ENCODE measurements around the gene TOR2A. TPM values are rescaled to one million over a fixed set of nuclear protein-coding genes. Genes with fewer than 3 reads are reported as not detected.

Gene TOR2A
- total and polyA plus RNA-seq, 4 donors = 8.8 to 30.8 (median 16.9) TPM

- H3K36me3 ChIP-seq (ENCODE audit: control insufficient read depth in 4 of 4, insufficient read depth in 4 of 4, low read length in 4 of 4) = no peaks in the 10 kb centered on the region
- no peaks in the 10 kb centered on the region for H3K27me3 ChIP-seq (ENCODE audit: control insufficient read depth in 3 of 3, insufficient read depth in 3 of 3, low read length in 2 of 3)
- DNase-seq (no peak), ATAC-seq (ENCODE audit: insufficient read depth, low FRiP score) (no peak)
- peaks cover 0 to 9% (median 0%) of the 10 kb centered on the region in 5 donors for H3K4me1 ChIP-seq (ENCODE audit: control insufficient read depth in 5 of 5, insufficient read depth in 5 of 5, low read length in 5 of 5)
- no peak overlapping the region for H3K9ac ChIP-seq (ENCODE audit: insufficient read depth in 1 of 2, low read length in 2 of 2)
- H3K27ac ChIP-seq (ENCODE audit: low read depth in 1 of 2, low read length in 1 of 2) = no peak overlapping the region
- no peak for TF ChIP-seq CTCF (IDR thresholded peaks at IDR 0.05; ENCODE audit: control extremely low read depth, extremely low read depth)
- H3K9me3 ChIP-seq (ENCODE audit: control insufficient read depth in 4 of 4, insufficient read depth in 3 of 4, low read length in 3 of 4) = no peaks in the 10 kb centered on the region
- 75 to 79% methylated on average over 5 of the region's 5 CpGs for WGBS, 2 donors
- H3K4me3 ChIP-seq = no peak overlapping the region
These were observed 34.4 kb downstream of the TOR2A start for GRCh38 chr9:127700594-127701255.

- no peak for DNase-seq
- ATAC-seq (ENCODE audit: insufficient read depth, low FRiP score) = no peak
- Histone ChIP-seq H3K9me3 (ENCODE audit: control insufficient read depth in 4 of 4, insufficient read depth in 3 of 4, low read length in 3 of 4) (no peaks in the 10 kb centered on the region), H3K27ac (ENCODE audit: low read depth in 1 of 2, low read length in 1 of 2) (no peak overlapping the region), H3K27me3 (ENCODE audit: control insufficient read depth in 3 of 3, insufficient read depth in 3 of 3, low read length in 2 of 3) (no peaks in the 10 kb centered on the region), H3K9ac (ENCODE audit: insufficient read depth in 1 of 2, low read length in 2 of 2) (no peak overlapping the region), H3K4me3 (no peak overlapping the region), H3K4me1 (ENCODE audit: control insufficient read depth in 5 of 5, insufficient read depth in 5 of 5, low read length in 5 of 5) (peaks cover 0 to 4% (median 0%) of the 10 kb centered on the region in 5 donors), H3K36me3 (ENCODE audit: control insufficient read depth in 4 of 4, insufficient read depth in 4 of 4, low read length in 4 of 4) (no peaks in the 10 kb centered on the region)
- 99 to 100% methylated on average over 2 of the region's 2 CpGs for WGBS, 2 donors
- TF ChIP-seq CTCF (IDR thresholded peaks at IDR 0.05; ENCODE audit: control extremely low read depth, extremely low read depth) = no peak
These were observed 35.0 kb downstream of the TOR2A start for GRCh38 chr9:127700140-127700539.

GRCh38 chr9:127698985-127699670, 36.0 kb downstream of the TOR2A start:
- H3K4me1 ChIP-seq (ENCODE audit: control insufficient read depth in 5 of 5, insufficient read depth in 5 of 5, low read length in 5 of 5) = peaks cover 0 to 4% (median 0%) of the 10 kb centered on the region in 5 donors
- H3K27me3 ChIP-seq (ENCODE audit: control insufficient read depth in 3 of 3, insufficient read depth in 3 of 3, low read length in 2 of 3) = no peaks in the 10 kb centered on the region
- no peaks in the 10 kb centered on the region for H3K9me3 ChIP-seq (ENCODE audit: control insufficient read depth in 4 of 4, insufficient read depth in 3 of 4, low read length in 3 of 4)
- peak; percentile 99 for ATAC-seq (ENCODE audit: insufficient read depth, low FRiP score)
- no peak overlapping the region for H3K4me3 ChIP-seq
- TF ChIP-seq CTCF (IDR thresholded peaks at IDR 0.05; ENCODE audit: control extremely low read depth, extremely low read depth) = no peak
- peak overlapping the region; percentile 26 to 31 for H3K9ac ChIP-seq (ENCODE audit: insufficient read depth in 1 of 2, low read length in 2 of 2)
- WGBS, 2 donors = 14% methylated on average over 41 of the region's 41 CpGs
- H3K27ac ChIP-seq (ENCODE audit: low read depth in 1 of 2, low read length in 1 of 2) = peak overlapping the region; percentile 74 to 84
- DNase-seq = peak; percentile 97 to 98 (median 97)
- no peaks in the 10 kb centered on the region for H3K36me3 ChIP-seq (ENCODE audit: control insufficient read depth in 4 of 4, insufficient read depth in 4 of 4, low read length in 4 of 4)
